Activated CD8-positive, alpha-beta memory T cell treated with anti-CD3 and anti-CD28 coated beads, Interleukin-2, amount 50 U/mL, for 4 hours (primary cell): ENCODE results near the gene HIRIP3.
"Not testable (repeated sequence)": the region's sequence is repeated elsewhere in the genome, so short reads cannot be mapped to it uniquely, and the experiment has no call there.

Source experiments
- DNase-seq: peaks from one replicate; pipeline ENCODE4 v3.0.0-alpha.2; 2020

The HIRIP3 gene, protein sequence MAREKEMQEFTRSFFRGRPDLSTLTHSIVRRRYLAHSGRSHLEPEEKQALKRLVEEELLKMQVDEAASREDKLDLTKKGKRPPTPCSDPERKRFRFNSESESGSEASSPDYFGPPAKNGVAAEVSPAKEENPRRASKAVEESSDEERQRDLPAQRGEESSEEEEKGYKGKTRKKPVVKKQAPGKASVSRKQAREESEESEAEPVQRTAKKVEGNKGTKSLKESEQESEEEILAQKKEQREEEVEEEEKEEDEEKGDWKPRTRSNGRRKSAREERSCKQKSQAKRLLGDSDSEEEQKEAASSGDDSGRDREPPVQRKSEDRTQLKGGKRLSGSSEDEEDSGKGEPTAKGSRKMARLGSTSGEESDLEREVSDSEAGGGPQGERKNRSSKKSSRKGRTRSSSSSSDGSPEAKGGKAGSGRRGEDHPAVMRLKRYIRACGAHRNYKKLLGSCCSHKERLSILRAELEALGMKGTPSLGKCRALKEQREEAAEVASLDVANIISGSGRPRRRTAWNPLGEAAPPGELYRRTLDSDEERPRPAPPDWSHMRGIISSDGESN

GRCh38 chr16:29995324-29995910 lies at the start of gene HIRIP3:
Gene HIRIP3 (minus strand): TSS chr16:29995617. CDS start chr16:29995605, 12 bp downstream.
- peak; percentile 81 for DNase-seq

- DNase-seq, result no peak
These were observed 46.4 kb upstream of the HIRIP3 start for GRCh38 chr16:30041841-30042240.

DNA sequence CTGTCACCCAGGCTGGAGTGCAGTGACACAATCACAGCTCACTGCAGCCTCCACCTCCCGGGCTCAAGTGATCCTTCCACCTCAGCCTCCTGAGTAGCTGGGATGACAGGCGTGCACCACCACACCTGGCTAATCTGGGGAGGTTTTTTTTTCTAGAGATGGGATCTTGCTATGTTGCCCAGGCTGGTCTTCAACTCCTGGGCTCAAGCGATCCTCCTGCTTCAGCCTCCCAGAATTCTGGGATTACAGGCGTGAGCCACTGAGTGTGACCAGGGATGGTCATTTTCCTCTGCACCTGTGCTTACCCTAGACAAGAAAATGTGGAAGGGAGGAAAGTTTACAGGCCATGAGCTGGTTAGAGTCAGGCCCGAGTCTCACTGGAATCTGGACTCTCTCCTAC lies 45.3 kb upstream of the HIRIP3 start:
- DNase-seq, result not testable (repeated sequence)

DNA sequence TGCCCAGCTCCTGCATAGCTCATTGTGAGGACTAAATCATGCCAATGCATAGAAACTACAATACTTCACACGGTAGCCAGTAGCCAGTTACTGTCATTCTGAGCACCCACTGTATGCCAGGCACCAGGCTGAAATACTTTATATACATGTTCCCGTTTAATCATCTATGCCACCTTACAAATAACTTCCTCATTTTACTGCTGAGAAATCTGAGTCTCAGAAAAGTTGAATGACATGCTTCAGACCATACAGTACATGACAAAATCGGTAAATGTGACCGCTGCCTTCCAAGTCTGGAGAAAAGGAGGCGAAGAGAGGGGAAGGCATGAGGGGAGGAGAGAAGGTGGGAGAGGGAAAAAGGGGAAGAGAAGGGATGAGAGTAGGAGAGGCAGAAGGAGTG lies 44.8 kb upstream of the HIRIP3 start:
- no peak for DNase-seq

- no peak for DNase-seq
These were observed 37.9 kb upstream of the HIRIP3 start for GRCh38 chr16:30033270-30033669.

GRCh38 chr16:30032083-30032819 lies 36.8 kb upstream of the HIRIP3 start:
- peak; percentile 51 for DNase-seq

DNA sequence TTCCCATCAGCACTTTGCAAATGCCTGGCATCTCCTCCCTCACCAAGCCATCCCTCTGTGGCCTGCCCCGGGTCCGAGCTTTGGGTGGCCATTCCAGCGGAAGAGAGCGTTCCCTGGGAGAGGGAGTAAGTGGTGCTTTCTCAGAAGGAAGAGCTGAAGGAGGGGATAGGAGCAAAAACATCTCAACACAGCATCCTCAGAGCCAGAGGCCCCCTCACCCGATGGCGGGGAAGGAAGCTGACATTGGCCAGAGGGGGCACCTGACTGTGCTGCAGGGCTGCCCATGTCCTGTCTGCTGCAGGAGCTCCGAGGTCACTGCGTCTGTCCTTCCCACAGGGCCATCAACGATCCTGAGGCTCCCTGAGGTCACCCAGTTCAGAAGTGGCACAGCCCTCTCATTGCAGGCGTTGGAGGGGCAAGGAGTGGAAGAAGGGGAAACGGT lies 36.1 kb upstream of the HIRIP3 start:
- DNase-seq, result no peak

GRCh38 chr16:30030841-30031413 lies 35.5 kb upstream of the HIRIP3 start, which contains the start of gene TLCD3B:
Gene TLCD3B (minus strand): TSS chr16:30031271. CDS start chr16:30030527, 744 bp downstream.
- no peak for DNase-seq

GRCh38 chr16:30030011-30030685 lies 34.7 kb upstream of the HIRIP3 start:
- DNase-seq, result no peak

GRCh38 chr16:30028438-30029076 lies 33.1 kb upstream of the HIRIP3 start:
- DNase-seq, result no peak

DNA sequence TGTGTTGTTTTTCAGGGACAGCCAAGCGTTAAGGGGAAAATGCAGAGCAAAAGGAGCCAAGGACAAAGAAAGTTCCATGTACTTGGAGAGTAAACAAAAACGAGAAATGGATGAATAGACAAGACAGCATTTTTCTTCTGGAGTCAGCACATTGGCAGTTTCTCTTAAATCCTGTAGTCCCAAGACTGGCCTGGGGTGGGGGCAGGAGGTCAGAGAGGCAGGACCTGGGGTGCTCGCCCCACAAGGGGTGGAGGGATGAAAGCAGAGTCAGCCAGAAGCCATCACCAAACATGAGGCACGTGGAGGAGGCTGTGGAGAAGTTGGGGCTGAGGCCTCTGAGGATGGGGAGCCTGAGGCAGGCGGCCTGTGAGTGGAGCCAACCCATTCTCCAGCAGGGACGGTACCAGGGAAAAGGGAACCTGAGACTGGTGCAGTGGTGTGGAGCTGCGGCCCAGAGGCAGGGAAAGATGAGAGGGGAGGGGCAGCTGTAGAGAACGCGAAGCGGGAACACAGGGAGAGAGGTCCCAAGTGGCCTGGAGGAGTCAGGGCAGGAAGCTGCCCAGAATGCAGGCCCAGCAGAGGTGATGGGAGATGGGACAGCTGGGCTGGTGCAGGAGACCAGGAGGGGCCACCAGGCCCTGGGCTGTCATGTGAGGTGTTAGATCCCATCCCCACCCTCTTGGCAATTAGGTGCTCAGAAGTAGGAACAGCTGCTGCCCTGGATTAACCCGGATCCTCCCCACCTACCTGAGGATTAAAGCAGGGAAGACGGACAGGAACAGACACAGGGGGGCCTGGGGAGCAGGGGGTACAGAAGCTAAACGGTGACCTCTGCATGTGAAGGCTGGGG lies 32.4 kb upstream of the HIRIP3 start:
- no peak for DNase-seq

DNA sequence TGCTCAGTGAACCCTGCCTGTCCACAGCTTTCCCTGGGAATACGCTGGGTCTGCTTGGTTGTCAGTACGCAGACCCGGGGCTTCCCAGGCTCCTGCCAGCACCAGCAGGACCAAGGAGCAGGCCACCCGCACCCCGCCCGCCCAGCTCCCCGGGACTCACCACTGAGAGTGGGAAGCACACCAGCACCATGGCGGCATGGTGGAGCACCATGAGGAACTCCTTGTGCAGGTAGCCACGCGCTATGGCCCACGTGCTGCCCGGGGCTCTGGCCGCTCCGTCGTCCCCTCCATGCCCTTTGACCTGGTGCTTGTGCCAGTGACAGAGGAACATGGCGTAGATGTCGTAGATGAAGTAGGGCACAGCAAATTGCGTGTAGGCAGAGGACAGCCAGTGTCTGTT lies 31.0 kb upstream of the HIRIP3 start:
- DNase-seq, result no peak

DNA sequence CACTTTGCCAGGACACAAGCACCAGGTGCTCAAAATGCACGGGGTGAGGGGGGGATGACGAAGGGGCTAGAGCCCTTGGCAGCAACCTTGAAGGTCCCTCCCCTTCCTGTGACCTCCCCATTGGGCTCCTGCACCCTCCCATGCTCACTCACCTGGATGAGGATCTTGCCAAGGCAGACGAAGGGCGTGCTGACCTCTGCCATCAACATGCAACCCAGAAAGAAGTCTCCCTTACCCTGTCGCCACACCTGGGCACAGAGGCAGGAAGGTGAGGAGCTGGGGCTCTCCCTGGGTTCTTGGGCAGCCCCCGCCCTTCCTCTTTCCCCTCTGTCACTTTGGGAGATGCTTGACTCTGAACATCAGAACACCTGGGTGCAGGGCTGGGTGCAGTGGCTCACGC lies 30.2 kb upstream of the HIRIP3 start:
- no peak for DNase-seq

DNA sequence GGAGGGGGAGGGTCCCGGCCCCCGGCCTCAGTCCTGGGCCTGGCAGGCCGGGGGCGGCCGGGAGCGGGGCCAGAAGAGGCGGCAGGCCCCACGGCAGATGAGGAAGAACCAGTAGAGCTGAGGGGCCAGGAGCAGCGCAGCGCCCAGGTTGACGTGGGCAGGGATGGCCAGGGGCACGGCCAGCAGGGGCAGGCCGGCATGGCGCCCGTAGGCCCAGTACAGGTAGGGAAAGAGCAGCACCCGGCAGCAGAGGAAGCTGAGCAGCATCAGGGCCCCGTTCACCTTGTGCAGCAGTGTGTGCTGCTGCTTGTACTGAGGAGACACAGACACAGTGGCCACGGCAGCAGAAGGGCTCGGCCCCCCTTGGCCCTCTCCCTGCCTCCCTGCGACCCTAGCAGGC lies 29.7 kb upstream of the HIRIP3 start:
- DNase-seq, result no peak

DNA sequence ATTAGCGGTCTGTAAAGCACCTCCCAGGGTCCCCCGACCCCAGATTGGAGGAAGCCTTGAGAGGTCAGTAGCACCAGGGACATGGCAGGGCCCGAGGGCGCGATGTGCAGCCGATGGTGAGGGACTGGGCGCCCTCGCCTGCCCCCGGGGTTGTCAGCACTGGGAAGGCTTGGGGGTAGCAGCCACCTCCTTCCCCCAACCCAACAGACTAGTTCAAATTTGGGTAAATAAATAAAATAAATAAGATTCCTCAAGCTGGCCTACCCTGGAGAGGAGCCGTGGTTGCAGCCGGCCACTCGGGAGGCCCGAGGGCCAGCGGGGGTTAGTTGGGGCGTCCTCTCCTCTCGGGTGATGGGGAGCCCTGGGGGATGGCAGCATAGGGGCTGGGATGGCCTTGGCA lies 29.0 kb upstream of the HIRIP3 start:
- DNase-seq, result no peak

GRCh38 chr16:30023586-30023985 lies 28.2 kb upstream of the HIRIP3 start:
- DNase-seq, result no peak

DNA sequence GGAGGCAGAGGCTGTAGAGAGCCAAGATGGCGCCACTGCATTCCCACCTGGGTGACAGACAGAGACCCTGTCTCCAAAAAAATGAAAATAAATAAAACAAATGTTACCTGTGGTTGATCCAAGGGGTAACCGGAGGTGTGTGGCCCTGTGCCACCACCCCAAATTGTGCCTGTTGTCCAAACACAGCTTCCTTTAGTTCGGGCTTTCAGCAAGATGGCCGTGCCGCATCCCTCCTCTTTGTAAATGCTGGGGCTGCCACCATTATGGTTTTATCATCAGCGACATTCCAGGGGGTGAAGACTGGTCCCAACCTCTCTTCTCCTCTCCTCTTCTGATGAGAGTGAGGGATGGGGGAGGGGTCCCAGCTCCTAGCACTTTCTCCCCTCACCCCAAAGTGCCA lies 27.5 kb upstream of the HIRIP3 start, which contains the start of gene C16orf92:
TSS of gene C16orf92 (plus strand) at position 312 of the 400 bp plus-strand sequence. CDS start 143 bp downstream, outside the sequence.
- DNase-seq, result no peak

DNA sequence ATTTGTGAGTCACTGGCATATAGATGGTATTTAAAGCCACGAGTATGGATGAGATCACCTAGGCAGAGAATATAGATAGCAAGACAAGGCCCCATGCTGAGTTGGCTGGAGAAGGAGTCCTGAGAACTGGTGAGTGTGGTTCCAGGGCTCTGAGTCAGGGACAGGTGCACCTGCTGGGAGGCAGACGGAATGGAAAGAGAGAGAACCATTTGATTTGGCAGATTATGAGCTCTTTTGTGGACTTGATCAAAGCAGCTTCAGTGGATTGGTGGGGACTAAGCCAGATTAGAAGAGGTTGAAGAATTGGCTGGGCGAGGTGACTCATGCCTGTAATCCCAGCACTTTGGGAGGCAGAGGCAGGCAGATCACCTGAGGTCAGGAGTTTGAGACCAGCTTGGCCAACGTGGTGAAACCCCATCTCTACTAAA lies 23.3 kb upstream of the HIRIP3 start:
- DNase-seq, result no peak

DNA sequence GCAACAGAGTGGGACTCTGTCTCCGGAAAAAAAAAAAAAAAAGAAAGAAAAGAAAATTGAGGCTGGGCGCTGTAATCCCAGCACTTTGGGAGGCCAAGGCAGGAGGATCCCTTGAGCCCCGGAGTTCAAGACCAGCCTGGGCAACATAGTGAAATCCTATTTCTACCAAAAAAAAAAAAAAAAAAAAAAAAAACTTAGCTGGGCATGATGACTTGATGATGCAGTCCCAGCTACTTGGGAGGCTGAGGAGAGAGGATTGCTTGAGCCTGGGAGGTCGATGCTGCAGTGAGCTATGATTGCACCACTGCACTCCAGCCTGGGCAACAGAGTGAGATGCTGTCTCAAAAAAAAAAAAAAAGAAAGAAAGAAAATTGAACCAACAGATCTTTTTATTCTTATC lies 22.5 kb upstream of the HIRIP3 start:
- not testable (repeated sequence) for DNase-seq

- no peak for DNase-seq
These were observed 21.9 kb upstream of the HIRIP3 start for GRCh38 chr16:30017277-30017656.
